Liver (tissue), 3 donors: ENCODE measurements around the gene PCNX2.

Experiments
- FOXA1 ChIP-seq: IDR thresholded peaks from 2 replicates; pipeline ENCODE4 v1.6.1; 2016; ENCODE audit warnings: antibody characterized with exemption
- JUND ChIP-seq, 2 donors: IDR thresholded peaks; 2 replicates each; pipeline ENCODE4 v1.6.1; 2016; ENCODE audit warnings: antibody characterized with exemption in 2 of 2
- RAD21 ChIP-seq, 2 donors: IDR thresholded peaks; 2 replicates each; pipeline ENCODE4 v1.6.1; 2016; ENCODE audit warnings: antibody characterized with exemption in 2 of 2, mild to moderate bottlenecking in 2 of 2
- RXRA ChIP-seq, 2 donors: IDR thresholded peaks; 2 replicates each; pipeline ENCODE4 v1.6.1; 2017 to 2018; ENCODE audit warnings: antibody characterized with exemption in 2 of 2, mild to moderate bottlenecking in 1 of 2
- TF ChIP-seq, protein P1 (sequence below): fragments of 150-350 bp; IDR thresholded peaks from 2 replicates; pipeline ENCODE4 v1.5.1; 2017; ENCODE audit warnings: improper control_type of control experiment, low read depth, low read length; ENCODE audit not compliant: missing input control
- TF ChIP-seq, protein P2 (sequence below): IDR thresholded peaks from 2 replicates; pipeline ENCODE4 v1.6.1; 2016; ENCODE audit warnings: antibody characterized with exemption, mild to moderate bottlenecking
- donor health status: healthy.
- donor health status: healthy.

DNA sequence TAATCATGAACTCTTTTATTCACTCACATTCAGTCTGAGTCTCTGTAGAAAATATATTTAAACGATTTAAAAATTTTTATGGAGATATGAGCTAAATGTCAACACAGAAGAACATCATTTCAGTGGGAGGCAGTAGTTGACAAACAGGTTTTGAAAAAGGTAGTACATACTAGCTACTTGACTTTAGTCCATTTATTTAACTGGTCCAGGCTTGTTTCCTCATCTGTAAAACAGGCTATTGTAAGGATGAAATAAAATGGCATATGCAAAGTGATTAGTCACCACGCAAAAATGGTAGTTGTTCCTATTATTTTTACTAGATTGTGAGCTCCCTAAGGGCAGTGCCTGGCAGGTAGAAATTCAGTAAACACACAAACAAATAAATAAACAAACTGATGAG, 270.0 kb downstream of the PCNX2 start:
- TF ChIP-seq JUND (IDR thresholded peaks at IDR 0.05) (no peak), FOXA1 (no peak), RXRA (IDR thresholded peaks at IDR 0.05) (no peak), RAD21 (IDR thresholded peaks at IDR 0.05) (no peak)
- TF ChIP-seq, protein P1, sequence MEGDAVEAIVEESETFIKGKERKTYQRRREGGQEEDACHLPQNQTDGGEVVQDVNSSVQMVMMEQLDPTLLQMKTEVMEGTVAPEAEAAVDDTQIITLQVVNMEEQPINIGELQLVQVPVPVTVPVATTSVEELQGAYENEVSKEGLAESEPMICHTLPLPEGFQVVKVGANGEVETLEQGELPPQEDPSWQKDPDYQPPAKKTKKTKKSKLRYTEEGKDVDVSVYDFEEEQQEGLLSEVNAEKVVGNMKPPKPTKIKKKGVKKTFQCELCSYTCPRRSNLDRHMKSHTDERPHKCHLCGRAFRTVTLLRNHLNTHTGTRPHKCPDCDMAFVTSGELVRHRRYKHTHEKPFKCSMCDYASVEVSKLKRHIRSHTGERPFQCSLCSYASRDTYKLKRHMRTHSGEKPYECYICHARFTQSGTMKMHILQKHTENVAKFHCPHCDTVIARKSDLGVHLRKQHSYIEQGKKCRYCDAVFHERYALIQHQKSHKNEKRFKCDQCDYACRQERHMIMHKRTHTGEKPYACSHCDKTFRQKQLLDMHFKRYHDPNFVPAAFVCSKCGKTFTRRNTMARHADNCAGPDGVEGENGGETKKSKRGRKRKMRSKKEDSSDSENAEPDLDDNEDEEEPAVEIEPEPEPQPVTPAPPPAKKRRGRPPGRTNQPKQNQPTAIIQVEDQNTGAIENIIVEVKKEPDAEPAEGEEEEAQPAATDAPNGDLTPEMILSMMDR: no peak
- TF ChIP-seq, protein P2, sequence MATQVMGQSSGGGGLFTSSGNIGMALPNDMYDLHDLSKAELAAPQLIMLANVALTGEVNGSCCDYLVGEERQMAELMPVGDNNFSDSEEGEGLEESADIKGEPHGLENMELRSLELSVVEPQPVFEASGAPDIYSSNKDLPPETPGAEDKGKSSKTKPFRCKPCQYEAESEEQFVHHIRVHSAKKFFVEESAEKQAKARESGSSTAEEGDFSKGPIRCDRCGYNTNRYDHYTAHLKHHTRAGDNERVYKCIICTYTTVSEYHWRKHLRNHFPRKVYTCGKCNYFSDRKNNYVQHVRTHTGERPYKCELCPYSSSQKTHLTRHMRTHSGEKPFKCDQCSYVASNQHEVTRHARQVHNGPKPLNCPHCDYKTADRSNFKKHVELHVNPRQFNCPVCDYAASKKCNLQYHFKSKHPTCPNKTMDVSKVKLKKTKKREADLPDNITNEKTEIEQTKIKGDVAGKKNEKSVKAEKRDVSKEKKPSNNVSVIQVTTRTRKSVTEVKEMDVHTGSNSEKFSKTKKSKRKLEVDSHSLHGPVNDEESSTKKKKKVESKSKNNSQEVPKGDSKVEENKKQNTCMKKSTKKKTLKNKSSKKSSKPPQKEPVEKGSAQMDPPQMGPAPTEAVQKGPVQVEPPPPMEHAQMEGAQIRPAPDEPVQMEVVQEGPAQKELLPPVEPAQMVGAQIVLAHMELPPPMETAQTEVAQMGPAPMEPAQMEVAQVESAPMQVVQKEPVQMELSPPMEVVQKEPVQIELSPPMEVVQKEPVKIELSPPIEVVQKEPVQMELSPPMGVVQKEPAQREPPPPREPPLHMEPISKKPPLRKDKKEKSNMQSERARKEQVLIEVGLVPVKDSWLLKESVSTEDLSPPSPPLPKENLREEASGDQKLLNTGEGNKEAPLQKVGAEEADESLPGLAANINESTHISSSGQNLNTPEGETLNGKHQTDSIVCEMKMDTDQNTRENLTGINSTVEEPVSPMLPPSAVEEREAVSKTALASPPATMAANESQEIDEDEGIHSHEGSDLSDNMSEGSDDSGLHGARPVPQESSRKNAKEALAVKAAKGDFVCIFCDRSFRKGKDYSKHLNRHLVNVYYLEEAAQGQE: no peak
